GM21423 (cell line): ENCODE data around the gene ZNF587B.
"Not testable (repeated sequence)": the region's sequence is repeated elsewhere in the genome, so short reads cannot be mapped to it uniquely, and the experiment has no call there.

ENCODE experiments used
- ATAC-seq: cut with Tn5 transposase; IDR thresholded peaks from one replicate; pipeline ENCODE4 v1.9.1; 2021; ENCODE audit warnings: mild to moderate bottlenecking, moderate library complexity; ENCODE audit not compliant: unreplicated experiment

The ZNF587B gene

GRCh38 chr19:57869655-57870054 is 39.6 kb downstream of the ZNF587B start:
- ATAC-seq: not testable (repeated sequence)

DNA sequence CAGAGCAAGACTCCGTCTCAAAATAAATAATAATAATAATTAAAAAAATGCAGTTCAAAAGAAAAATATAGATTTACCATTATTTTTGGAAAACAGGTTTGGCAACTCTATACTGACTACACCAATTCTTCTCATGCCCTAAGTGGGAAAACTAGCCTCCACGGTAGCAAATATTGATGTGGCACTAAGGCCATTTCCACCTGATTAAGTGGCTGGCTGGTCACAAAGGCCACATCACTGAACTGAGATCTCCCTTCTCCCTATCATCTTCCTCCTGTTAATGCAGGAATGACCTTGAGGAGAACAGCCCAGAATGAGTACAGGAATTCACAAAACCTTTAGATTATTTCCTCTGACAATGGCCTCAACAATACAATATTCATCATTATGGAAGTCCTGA is 40.1 kb downstream of the ZNF587B start:
- no peak for ATAC-seq

GRCh38 chr19:57872450-57872849 is 42.4 kb downstream of the ZNF587B start:
- ATAC-seq: no peak

DNA sequence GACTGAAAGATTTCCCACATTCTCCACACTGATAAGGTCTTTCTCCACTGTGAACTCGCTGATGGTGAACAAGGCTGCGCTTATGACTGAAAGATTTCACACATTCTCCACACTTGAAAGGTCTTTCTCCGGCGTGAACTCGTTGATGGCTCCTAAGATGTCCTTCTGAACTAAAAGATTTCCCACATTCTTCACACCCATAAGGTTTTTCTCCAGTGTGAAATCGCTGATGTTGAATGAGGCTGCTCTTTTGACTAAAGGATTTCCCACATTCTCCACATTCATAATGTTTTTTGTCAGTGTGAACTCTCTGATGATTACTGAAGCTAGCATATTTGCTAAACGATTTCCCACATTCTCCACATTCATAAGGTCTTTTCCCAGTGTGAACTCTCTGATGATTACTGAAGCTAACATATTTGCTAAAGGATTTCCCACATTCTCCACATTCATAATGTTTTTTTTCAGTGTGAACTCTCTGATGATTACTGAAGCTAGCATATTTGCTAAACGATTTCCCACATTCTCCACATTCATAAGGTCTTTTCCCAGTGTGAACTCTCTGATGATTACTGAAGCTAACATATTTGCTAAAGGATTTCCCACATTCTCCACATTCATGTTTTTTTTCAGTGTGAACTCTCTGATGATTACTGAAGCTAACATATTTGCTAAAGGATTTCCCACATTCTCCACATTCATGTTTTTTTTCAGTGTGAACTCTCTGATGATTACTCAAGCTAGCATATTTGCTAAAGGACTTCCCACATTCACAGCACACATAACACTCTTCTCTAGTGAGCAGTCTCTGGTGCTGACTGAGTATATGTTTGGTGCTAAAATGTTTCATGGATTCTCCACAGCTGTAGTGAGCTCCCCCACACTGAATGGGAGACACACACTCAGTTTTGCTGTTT is 44.0 kb downstream of the ZNF587B start:
- not testable (repeated sequence) for ATAC-seq

GRCh38 chr19:57886046-57886445 is 55.9 kb downstream of the ZNF587B start:
- ATAC-seq: no peak

DNA sequence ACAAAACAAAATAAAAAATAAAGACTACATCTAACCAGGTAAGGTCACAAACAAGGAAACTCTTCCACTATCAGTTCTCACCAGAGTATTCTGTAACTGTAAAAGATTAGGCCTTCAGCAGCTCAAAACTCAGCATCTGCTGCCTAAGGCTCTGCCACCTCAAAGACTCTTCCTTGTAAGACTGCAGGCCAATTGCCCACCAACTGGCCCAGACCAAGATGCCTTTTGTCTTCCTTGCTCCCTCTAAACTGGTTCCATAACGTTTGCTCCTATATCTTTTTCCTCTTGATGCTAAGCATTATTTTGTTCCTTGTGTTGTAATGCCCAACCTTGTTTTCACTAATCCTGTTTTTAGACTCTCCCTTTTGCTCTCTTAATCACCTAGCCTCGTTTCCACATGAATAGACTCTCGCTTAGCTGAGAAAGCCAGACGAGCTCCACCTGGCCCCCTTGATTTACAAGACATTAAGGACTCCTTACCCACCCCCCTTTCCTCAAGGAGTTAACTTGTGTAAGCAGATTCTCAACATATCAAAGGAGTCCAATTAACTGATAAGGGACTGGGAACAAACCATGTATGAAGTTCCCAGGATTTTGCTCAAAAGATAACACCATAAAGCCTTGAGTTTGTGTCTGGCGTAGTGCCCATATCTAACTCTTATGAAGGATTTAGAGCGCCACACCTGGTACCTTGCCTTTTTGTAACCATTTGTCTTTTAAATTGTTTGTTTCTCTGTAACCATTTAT is 57.3 kb downstream of the ZNF587B start:
- ATAC-seq: no peak

DNA sequence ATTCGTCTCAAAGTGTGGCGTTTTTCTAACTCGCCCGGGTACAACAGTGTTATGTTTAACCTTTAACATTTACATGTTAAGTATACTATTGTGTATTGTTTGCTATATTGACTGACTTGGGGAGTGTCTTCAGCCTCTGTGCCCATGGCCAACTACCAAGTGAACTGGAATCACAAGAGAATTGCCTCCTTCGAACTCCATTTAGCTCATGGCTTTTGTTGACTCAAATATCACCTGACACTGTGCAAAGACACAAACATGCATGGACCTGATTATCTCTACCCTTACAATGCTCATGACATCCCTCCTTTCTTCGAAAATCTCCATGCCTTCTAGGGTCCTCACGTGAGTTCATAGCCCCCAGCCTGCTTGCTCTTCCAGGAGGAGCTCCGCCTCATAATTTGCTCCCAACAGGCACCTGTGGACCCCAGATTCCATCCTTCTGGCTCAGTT is 58.0 kb downstream of the ZNF587B start:
- ATAC-seq: no peak

- ATAC-seq: peak; percentile 90
Measured at GRCh38 chr19:57888560-57889231, 58.6 kb downstream of the ZNF587B start, which contains the start of gene ZNF814. Gene ZNF814, minus strand, starts transcription at chr19:57889037. Its CDS starts 235 bp downstream, at chr19:57888802.

DNA sequence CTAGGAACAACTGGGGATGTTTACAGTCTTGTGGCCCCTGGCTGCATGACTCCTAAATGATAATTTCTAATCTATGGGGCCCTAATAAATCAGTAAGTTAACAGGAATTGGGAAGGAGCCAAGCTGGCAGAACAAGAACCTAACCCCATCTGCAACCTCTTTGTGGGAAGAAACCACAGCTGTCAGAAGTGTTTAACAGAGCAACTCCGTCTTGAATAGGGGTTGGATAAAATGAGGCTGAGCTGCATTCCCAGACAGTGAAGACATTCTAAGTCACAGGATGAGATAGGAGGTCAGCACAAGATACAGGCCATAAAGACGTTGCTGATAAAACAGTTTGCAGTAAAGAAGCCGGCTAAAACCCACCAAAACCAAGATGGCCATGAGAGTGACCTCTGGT is 60.6 kb downstream of the ZNF587B start:
- not testable (repeated sequence) for ATAC-seq
